HG03520 (cell line): ENCODE data around the gene BTG3.

ENCODE experiments used
- ATAC-seq: cut with Tn5 transposase; IDR thresholded peaks from one replicate; pipeline ENCODE4 v1.9.1; 2021; ENCODE audit warnings: mild to moderate bottlenecking, moderate library complexity; ENCODE audit not compliant: unreplicated experiment

The BTG3 gene, protein sequence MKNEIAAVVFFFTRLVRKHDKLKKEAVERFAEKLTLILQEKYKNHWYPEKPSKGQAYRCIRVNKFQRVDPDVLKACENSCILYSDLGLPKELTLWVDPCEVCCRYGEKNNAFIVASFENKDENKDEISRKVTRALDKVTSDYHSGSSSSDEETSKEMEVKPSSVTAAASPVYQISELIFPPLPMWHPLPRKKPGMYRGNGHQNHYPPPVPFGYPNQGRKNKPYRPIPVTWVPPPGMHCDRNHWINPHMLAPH

DNA sequence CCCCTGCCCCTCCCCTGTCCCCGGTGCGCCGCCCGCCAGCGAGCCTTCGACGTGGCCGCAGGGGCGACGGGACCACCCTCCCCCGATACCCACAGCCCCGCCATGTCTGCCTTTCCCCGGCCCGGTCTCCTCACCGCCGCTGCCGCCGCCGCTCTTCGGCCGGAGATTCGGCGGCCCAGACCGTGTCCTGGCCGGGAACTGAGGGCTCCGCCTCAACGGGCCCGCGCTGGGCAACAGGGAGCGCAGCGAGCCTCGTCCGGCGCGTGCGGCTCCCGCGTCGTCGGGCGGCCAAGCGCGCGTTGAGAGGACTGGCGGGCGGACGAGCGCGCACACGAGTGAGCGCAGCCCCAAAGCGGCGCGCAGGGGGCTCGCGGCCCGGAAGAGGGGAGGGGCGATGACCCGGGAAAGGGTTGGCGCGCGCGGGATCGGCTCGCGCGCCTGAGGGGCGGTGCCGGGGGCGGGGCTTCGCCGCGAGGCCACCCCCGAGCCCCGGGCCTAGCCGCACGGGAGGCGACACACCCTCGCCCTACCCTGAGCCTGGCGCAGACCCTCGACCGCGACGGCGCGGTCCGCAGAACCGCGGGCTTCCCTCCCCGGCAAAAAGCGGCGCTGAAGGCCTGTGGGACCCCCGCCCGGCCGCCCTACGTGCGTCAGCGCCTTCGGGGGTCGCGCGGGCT, at the start of gene BTG3:
Gene BTG3 (minus strand): TSS at position 337 of the 677 bp plus-strand sequence. CDS start 3,757 bp downstream, outside the sequence.
- peak; percentile 68 for ATAC-seq

DNA sequence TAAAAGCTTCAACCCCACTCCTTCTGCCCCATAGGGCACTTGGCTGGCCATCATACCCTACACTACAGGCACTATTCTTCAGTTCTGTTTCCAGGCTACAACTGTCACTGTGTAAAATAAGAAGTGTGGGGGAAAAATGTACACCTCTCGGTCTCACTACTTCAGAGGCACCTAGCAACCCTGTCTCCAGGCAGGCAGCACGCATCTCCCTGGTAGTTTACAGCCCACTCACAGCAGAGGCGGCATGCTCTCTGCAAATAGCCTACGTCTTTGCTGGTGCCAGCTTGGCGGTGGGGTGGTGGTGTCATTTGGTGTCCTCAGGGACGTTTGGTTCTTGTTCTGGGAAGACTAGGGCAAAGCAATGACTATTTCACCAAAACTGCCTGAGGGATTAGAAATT, 48.2 kb upstream of the BTG3 start:
- ATAC-seq, result no peak

DNA sequence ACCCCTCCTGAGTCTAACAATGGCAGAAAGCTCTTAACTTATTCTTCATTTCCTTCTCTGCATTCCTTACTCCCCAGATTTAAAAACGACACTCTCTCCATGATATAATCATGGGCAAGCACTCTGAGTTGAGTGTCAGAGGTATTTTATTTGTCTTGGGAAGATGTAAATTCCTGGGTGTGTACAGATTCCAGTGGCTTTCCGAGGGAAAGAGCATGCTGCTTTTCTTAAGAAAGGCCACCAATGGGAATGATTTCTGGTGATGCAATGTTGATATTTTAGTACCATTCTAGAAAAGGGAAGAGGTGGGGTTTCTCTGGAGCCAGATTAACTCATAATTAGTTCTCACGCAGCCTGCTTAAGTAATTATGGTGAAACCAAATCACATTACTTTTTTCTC, 47.8 kb upstream of the BTG3 start:
- no peak for ATAC-seq

DNA sequence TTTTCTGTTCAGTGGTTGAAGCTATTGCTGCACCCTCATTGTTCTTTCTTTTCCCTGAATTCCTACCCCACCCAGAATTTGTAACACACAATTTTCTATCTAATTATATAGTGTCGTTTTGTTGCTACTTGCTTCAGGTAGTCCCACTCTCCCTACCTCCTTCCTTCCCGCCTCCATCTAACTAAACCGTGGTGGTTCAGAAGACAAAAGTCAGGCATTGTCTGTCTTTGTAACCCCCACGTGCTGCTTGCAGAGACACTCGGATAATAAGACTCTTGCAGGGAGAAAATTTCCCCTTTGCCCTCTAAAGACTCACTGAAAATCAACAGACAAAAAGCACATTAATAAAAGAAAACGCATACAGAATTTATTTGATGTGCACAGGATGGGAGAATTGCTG, 46.2 kb upstream of the BTG3 start:
- ATAC-seq, result no peak

DNA sequence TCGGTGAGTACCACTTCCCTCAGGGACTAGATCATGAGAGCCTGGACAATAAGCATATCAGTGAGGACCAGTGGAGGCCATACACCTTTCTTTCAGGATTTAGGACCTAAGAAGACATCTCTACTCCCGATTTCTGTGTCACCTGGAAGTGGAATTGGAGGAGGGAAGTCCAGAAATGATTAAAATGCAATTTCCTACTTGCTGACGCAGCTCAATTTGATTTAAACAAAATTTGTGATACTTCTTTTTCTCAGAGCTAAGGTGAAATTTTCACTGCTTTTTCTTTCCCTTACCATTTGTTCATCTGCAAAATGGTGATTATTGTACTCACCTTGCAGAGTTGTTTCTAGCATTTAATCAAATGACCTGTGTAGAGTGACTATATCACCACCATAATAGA, 38.8 kb upstream of the BTG3 start:
- no peak for ATAC-seq

DNA sequence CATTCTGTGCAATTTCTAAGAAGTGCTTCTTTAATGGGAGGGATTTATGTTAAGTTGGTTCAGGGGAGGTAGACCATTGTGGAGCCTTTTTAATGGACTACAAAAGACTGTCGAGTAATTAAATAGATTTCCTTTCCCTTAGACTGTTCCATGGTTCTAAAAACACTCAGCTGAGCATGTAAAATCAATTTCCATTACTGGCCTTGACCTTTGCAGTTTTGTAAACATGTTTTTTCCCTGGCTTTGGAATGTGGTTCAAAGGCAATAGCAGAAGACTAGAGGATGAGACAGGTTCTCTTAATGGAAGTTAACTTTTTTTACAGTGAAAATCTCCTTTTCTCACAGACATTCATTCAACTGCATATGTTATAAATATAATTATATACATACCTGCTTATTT, 37.6 kb upstream of the BTG3 start:
- no peak for ATAC-seq

DNA sequence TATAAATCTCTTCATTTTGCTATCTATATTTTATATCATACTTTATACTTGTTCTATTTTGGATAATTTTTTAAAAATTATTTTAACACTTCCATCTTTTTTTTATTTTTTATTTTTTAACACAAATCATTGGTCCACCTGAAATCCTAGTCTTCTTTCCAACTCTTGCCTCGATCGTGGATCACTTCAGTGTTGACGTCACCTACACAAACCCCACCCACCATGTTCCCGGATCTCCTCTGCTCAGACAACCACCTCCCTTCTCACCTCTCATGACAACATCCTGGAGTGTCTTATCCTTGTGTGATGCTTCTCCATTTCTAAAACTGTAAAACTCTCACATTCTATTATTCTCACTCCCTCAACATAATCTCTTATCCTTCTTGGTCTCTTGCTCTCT, 34.1 kb upstream of the BTG3 start:
- no peak for ATAC-seq

DNA sequence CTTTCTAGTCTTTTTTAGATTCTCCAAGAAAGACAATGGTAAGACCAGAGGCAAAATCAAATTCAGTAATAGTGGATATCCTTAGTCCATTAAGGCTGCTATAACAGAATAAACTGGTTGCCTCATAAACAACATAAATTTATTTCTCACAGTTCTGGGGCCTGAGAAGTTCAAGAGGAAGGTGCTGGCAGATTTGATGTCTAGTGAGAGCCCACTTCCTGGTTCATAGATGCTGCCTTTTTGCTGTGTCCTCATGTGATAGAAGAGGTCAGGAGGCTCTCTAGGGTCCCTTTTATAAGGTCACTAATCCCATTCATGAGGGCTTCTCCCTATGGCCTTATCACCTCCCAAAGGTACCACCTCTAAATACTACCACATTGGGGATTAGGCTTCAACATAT, 31.5 kb upstream of the BTG3 start:
- no peak for ATAC-seq

DNA sequence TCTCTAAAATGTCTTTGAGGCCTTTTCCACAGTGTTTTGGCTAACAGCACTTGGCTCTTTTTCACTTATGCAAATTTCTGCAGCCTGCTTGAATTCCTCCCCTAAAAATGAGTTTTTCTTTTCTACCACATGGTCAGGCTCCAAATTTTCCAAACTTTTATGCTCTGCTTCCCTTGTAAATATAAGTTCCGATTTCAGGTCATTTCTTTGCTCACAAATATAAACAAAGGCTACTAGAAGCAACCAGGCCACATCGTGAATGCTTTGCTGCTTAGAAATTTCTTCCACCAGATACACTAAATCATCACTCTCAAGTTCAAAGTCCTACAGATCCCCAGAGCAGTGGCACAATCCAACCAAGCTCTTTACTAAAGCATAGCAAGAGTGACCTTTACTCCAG, 28.1 kb upstream of the BTG3 start:
- no peak for ATAC-seq

DNA sequence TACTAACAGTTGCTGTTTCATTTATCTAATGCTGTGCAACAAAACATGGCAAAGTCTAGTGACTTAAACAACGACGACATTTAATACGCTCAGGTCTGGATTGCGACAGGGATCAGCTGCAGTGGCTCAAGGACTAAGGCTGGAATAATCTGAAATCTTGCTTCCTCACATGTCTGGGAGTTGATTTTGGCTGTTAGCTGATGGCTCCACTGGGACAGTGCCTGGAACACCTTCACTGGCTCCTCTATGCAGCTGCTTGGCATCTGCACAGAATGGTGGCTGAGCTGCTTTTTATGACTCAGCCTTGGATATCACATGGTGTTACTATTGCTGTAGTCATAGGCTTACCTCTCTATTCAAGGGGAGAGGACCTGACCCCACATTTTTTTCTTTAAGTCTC, 24.0 kb upstream of the BTG3 start:
- ATAC-seq, result no peak

DNA sequence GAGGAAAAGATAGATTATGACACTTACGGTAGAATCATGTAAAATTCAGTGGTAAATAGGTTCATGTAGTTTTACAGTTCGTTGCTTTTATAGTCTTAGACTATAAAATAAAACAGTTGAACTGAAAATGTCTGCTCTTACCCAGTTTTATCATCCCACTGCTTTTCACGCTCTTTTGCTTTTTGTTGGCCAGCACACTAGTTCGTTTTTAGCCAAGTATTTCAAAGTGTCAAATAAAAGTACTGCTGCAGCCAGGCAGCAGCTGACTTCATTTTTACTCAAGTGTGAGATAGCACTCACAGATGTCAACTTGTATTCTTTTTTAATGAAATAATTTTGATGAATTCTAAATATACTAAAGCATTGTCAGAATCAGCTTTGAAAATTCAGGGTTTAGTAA, 18.5 kb upstream of the BTG3 start:
- no peak for ATAC-seq

DNA sequence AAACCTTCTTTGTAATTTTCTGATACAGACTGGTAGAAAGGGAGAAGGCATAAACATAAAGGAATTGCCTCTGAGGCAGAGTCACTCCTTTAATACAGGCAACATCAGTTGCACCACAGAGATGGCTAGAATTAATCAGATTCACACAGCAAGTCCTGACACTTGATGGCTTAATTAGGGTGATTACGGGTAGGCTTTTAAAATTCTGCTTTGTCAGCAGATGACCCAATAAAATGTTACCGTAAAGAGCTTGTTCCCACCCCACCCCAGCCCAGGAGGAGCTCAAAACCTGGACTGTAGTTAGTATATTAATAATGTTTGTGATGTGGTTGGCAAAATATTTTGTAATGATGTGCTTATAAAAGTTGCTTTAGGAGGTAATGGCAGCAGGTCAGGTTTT, 9.3 kb upstream of the BTG3 start:
- ATAC-seq, result no peak

DNA sequence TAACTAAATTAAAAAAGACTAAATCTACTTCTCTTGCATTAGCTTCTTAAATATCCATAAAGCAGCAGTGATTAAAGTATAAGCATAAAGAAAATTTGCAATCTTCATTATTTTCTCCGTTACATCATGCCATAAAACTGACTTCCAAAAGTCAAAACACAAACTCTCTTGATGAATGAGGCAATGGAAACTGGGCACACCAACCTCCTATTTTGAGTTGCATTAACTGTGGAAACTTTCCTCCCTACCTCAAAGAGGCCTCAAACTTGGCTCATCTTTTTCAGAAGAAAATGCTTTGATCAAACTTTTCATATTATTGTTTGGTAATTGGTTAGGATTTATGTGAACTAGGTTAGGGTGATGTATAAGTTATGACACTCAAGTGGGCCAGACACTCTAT, 4.1 kb upstream of the BTG3 start:
- ATAC-seq, result no peak

DNA sequence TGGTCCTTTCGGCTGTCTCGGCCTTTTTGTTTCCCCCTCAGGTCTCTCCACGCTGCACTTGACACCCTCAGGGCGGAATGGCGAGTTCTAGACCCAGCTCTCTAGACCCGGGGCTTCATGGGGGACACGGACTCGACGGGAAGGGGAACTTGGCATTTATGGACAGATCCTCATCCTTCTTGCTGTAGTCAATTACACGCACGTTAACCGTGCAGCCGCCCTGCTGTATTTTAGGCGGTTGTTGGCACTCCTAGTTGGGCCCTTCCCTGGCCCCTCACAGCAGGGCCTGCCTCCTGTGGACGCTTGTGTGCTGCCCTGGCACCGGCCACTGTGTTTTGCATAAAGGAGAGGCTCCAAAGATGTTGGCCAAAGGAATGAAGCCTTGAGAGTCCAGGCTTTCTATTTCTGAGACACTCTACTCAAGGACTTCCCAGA, 558 bp upstream of the BTG3 start:
- ATAC-seq, result no peak

DNA sequence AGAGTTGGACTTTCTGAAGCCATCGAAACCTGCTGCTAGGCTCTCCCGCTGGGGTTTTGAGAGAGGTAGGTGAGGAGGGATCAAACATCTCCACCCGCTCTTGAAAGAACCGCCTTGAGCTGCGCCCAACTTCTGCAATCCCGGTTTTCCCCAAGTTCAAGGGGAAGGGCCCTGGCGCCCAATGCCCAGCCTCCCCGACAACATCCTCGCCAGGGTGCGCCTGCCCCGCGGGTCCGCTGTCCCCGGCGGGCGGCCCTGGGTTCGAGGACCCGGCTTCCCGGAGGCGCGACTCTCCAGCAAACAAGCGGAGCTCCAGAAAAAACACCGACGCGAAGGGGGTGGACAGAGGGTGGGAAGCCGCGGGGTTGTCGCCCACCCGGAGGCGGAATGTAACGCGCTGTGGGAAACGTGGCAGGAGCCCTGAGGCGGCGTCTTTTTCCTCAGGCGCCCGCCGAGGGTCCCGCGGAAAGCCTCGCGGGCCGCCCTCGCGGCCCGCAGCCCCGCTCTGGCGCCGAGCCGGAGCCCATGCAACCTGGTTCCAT, 607 bp downstream of the BTG3 start:
- no peak for ATAC-seq

DNA sequence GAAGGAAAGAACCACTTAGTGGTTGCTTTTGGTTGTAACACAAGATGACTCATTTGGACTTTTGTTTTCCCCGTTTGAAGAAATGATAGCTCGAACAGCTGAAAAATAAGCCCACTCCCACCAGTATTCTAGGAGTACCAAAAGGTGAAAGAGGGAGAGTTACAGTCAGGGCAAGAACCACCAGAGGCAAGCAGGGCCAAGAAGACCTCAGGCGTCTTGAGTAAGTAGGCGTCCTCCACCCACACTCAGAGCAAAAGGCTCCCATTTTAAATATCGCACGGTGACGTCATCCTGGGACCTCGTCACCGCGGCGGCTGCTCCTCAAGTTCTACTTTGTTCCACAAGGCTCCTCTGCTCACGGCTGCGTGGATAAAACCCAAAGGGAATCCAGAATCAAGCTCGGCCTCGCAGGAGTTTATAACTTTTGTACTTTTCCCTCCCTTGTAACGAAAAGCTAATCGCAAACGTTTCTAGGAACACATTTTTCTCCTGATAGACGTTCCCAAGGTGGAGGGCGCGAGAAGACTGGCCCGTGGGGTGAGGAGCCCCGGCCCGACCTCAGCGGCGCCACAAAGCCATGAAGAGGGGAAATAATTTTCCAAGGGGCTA, 1.2 kb downstream of the BTG3 start:
- ATAC-seq, result peak; percentile 69

DNA sequence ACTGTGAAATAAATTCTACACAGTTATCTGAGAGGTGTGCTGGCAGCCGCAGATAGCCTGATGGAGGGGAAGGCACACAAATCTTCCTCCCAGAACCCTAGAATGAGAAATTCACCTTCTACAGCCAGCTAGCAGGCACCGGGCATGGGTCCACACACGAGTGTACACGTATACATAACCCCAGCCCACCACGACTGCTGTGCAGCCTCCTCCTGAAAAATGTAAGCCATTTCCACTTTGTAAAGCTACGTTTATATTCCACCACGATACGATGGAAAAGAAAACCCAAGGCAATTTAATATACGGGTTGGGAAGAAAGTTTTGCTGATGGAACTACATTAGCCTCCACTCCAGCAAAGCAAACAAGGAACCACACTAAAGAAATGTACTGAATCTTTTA, 1.8 kb downstream of the BTG3 start:
- no peak for ATAC-seq

DNA sequence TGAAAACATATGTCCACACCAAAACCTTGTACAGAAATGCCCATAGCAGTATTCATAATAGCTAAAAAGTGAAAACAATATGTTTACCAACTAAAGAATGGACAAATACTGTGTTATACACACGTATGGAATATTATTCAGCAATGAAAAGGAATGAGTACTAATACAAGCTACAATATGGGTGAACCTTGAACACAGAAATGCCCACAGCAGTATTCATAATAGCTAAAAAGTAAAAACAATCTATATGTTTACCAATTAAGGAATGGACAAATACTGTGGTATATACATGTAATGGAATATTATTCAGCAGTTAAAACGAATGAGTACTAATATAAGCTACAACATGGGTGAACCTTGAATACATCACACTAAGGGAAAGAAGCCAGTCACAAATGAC, 3.0 kb downstream of the BTG3 start:
- ATAC-seq, result no peak

DNA sequence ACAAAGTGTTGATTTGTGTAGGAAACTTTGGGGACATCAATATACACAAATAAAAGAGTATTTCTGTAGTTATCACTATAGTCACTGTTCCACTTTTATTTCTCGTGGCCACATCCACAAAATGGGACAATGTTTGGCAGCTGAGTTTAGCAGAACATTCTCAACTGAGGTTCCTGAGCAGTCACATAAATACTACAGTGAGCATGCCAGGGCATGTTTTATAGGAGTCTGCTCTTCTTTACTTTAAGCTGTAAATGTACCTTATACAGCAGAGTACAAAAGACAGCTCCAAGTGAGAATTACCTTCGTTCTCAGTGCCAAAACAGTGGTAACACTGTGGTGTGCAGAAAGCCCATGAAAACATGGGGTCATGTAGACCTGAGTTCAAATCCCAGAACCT, 5.0 kb downstream of the BTG3 start:
- no peak for ATAC-seq

DNA sequence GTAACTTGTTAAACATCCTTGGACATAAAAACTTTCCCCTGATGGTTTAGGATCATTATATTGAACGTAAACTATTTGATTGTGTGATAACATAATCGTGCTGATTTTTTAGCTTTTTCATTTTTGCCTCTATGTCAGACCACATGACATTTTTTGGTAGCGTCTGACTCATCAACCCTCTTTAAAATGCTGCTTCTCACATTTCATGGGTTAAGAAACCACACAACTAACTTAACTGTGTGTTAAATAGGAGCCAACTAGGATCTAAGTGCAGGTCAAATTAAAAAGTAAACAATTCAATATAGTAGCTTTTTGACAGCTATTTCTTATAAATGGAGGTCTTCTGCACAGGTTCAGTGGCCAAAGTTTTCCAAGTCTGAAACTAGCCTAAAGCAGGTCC, 9.8 kb downstream of the BTG3 start:
- ATAC-seq, result no peak

DNA sequence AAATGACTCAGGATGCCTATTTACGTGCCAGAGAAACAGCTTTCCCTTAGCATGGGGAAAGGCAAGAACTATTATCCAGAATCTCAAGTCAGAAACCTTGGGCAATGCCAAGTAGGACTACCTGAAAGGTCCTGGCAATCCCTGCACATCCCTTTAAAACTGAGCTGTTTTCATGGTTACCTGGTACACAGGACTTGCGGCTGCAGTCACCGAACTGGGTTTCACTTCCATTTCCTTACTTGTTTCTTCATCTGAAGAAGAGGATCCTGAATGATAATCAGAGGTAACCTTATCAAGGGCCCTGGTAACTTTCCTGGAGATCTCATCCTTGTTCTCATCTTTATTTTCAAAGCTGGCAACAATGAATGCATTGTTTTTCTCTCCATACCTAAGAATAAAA, 14.3 kb downstream of the BTG3 start:
- ATAC-seq, result peak; percentile 75

DNA sequence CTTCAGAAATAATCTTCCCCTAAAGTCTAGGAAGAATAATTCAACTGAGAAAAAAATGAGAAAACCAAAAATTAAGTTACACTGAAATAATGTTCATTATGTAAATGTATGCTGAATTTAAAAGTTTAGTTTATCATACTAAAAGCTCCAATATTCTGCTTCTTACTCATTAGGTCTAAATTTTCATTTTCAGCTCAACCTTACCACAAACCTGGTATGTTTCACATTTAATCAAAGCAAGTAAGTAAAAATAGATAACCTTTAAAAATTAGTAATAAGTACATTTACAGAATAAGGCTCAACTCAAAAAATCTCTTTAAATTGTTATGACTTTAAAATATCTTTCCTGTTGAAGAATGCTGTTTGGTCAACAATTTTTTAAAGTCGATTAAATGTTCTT, 15.0 kb downstream of the BTG3 start:
- no peak for ATAC-seq
